GM23248 (cell line): ENCODE data around the gene CLDN18. TPM values are rescaled to one million over a fixed set of nuclear protein-coding genes. Genes with fewer than 3 reads are reported as not detected.

Experiments
- DNase-seq: peaks from one replicate; pipeline ENCODE4 v3.0.0-alpha.2; 2015
- H2AFZ ChIP-seq: fragments of 200-600 bp; sonication (generic); 2 replicates; pipeline ENCODE4 v1.6.1; 2016; ENCODE audit warnings: antibody characterized with exemption
- H3F3A ChIP-seq: fragments of 200-600 bp; sonication (generic); 2 replicates; pipeline ENCODE4 v1.6.1; 2016; ENCODE audit warnings: mild to moderate bottlenecking, antibody characterized with exemption, mixed run types; ENCODE audit not compliant: insufficient read depth
- H3K27ac ChIP-seq: fragments of 200-600 bp; sonication (generic); 2 replicates; pipeline ENCODE4 v1.5.1; 2016; ENCODE audit warnings: mild to moderate bottlenecking
- H3K27me3 ChIP-seq: fragments of 200-600 bp; sonication (generic); replicated peaks from 2 replicates; pipeline ENCODE4 v1.6.1; 2016; ENCODE audit warnings: mild to moderate bottlenecking; ENCODE audit not compliant: insufficient read depth
- H3K36me3 ChIP-seq: fragments of 200-600 bp; sonication (generic); 2 replicates; pipeline ENCODE4 v1.6.1; 2016; ENCODE audit warnings: low read depth, mild to moderate bottlenecking
- H3K4me1 ChIP-seq: fragments of 200-600 bp; sonication (generic); 2 replicates; pipeline ENCODE4 v1.6.1; 2016; ENCODE audit warnings: mild to moderate bottlenecking; ENCODE audit not compliant: insufficient read depth
- H3K4me2 ChIP-seq: fragments of 200-600 bp; sonication (generic); one replicate; pipeline ENCODE4 v1.6.1; 2016; ENCODE audit warnings: mild to moderate bottlenecking; ENCODE audit not compliant: unreplicated experiment
- H3K4me3 ChIP-seq: fragments of 200-600 bp; sonication (generic); 2 replicates; pipeline ENCODE4 v1.5.1; 2016; ENCODE audit warnings: mild to moderate bottlenecking
- H3K79me2 ChIP-seq: fragments of 200-600 bp; sonication (generic); 2 replicates; pipeline ENCODE4 v1.6.1; 2016; ENCODE audit warnings: mild to moderate bottlenecking; ENCODE audit not compliant: insufficient read depth
- H3K9ac ChIP-seq: fragments of 200-600 bp; sonication (generic); 2 replicates; pipeline ENCODE4 v1.6.1; 2016; ENCODE audit warnings: mild to moderate bottlenecking
- H3K9me2 ChIP-seq: fragments of 200-600 bp; sonication (generic); 2 replicates; pipeline ENCODE4 v1.6.1; 2016; ENCODE audit warnings: mixed run types, mild to moderate bottlenecking, moderate library complexity; ENCODE audit not compliant: insufficient read depth
- H3K9me3 ChIP-seq: fragments of 200-600 bp; sonication (generic); one replicate; pipeline ENCODE4 v1.6.1; 2017; ENCODE audit warnings: low read depth
- H4K20me1 ChIP-seq: fragments of 200-600 bp; sonication (generic); 2 replicates; pipeline ENCODE4 v1.6.0; 2016; ENCODE audit not compliant: insufficient read depth
- EZH2 ChIP-seq: fragments of 200-600 bp; sonication (generic); IDR thresholded peaks from 2 replicates; pipeline ENCODE4 v1.6.1; 2018; ENCODE audit warnings: antibody characterized with exemption, mild to moderate bottlenecking; ENCODE audit not compliant: insufficient read depth, poor library complexity, severe bottlenecking
- EZH2phosphoT487 ChIP-seq: fragments of 200-600 bp; sonication (generic); IDR thresholded peaks from 2 replicates; pipeline ENCODE4 v1.6.1; 2018; ENCODE audit warnings: antibody characterized with exemption, moderate library complexity, mild to moderate bottlenecking, low read depth; ENCODE audit not compliant: insufficient read depth
- WGBS, 2 experiments: methylation state at CpG; one replicate each; pipeline ENCODE4 v1.1.6; 2015 to 2017; ENCODE audit warnings: low lambda C conversion rate in 2 of 2, low coverage in 1 of 2; ENCODE audit errors: missing lambda C conversion rate in 2 of 2; 5-methylcytosine and 5-hydroxymethylcytosine counted together
- in situ Hi-C: fragments of 300-500 bp; cut with MboI; formaldehyde crosslinking; loops from 2 replicates; pipeline ENCODE4 v1.15.0; 2020
- polyA plus RNA-seq: library from polyadenylated mRNA; unstranded; fragments of >200 nt; fragmentation: Nextera tagmentation; extraction: Ambion mirVana; gene quantifications from 2 replicates; pipeline ENCODE4 v1.2.1, GENCODE V29; 2016
- total RNA-seq: library from RNA; depleted of rRNA; stranded (reverse); fragments of >200 nt; shearing (Covaris generic); gene quantifications from 2 replicates; pipeline ENCODE4 v1.2.3, GENCODE V29; 2014

The CLDN18 gene
- total and polyA plus RNA-seq, 2 experiments from 2014 or later, result 0.18 TPM; not detected in 1

GRCh38 chr3:138033202-138033691 is 23.3 kb downstream of the CLDN18 start:
- Histone ChIP-seq H2AFZ (no peak overlapping the region), H3K4me1 (no peaks in the 10 kb centered on the region), H3K9ac (no peak overlapping the region), H3K36me3 (no peaks in the 10 kb centered on the region), H3K4me2 (no peak overlapping the region), H3K27ac (no peak overlapping the region), H3K9me2 (no peaks in the 10 kb centered on the region), H3K27me3 (no peaks in the 10 kb centered on the region), H3K4me3 (no peak overlapping the region), H3K79me2 (no peaks in the 10 kb centered on the region), H3K9me3 (no peaks in the 10 kb centered on the region), H3F3A (no peaks in the 10 kb centered on the region), H4K20me1 (no peaks in the 10 kb centered on the region)
- no peak for DNase-seq
- in situ Hi-C loops, result no loop called here
- no peak for TF ChIP-seq EZH2
- no peak for TF ChIP-seq EZH2phosphoT487
- WGBS, 2 experiments, result 96 to 100% methylated on average over 2 of the region's 2 CpGs

GRCh38 chr3:138034918-138035317 is 25.0 kb downstream of the CLDN18 start:
- H3K9me2 ChIP-seq, result no peaks in the 10 kb centered on the region
- H3K9ac ChIP-seq, result no peak overlapping the region
- TF ChIP-seq EZH2phosphoT487, result no peak
- no peak for TF ChIP-seq EZH2
- no peaks in the 10 kb centered on the region for H3K27me3 ChIP-seq
- H3K4me2 ChIP-seq, result no peak overlapping the region
- no peak overlapping the region for H2AFZ ChIP-seq
- 100% methylated on average over 1 of the region's 1 CpG for WGBS, 2 experiments
- H3K4me1 ChIP-seq, result no peaks in the 10 kb centered on the region
- no peak overlapping the region for H3K27ac ChIP-seq
- in situ Hi-C loops, result no loop called here
- no peaks in the 10 kb centered on the region for H3K36me3 ChIP-seq
- no peak for DNase-seq
- no peaks in the 10 kb centered on the region for H4K20me1 ChIP-seq
- no peak overlapping the region for H3K4me3 ChIP-seq
- no peaks in the 10 kb centered on the region for H3K79me2 ChIP-seq
- H3F3A ChIP-seq, result no peaks in the 10 kb centered on the region
- no peaks in the 10 kb centered on the region for H3K9me3 ChIP-seq

GRCh38 chr3:138036572-138036971 is 26.6 kb downstream of the CLDN18 start:
- TF ChIP-seq EZH2phosphoT487, result no peak
- no peak for TF ChIP-seq EZH2
- WGBS, 2 experiments, result 83 to 90% methylated on average over 3 of the region's 3 CpGs

GRCh38 chr3:138038725-138039462 is 28.9 kb downstream of the CLDN18 start:
- TF ChIP-seq EZH2phosphoT487 (no peak), EZH2 (no peak)
- Histone ChIP-seq H4K20me1 (no peaks in the 10 kb centered on the region), H3K9me3 (no peaks in the 10 kb centered on the region), H3K27me3 (no peaks in the 10 kb centered on the region), H3K4me3 (no peak overlapping the region), H3F3A (peaks cover 34% of the 10 kb centered on the region), H3K36me3 (no peaks in the 10 kb centered on the region), H3K27ac (no peak overlapping the region), H2AFZ (no peak overlapping the region), H3K4me1 (peaks cover 27% of the 10 kb centered on the region), H3K9ac (no peak overlapping the region), H3K79me2 (no peaks in the 10 kb centered on the region), H3K4me2 (no peak overlapping the region), H3K9me2 (no peaks in the 10 kb centered on the region)
- WGBS, 2 experiments, result 96 to 97% methylated on average over 4 of the region's 4 CpGs
- DNase-seq, result no peak
- in situ Hi-C loops, result no loop called here

More at GRCh38 chr3:138036572-138036971, 26.6 kb downstream of the CLDN18 start:
- DNase-seq, result no peak
- no peak overlapping the region for H3K4me3 ChIP-seq
- no peak overlapping the region for H3K9ac ChIP-seq
- no peak overlapping the region for H3K27ac ChIP-seq
- H2AFZ ChIP-seq, result no peak overlapping the region
- H3K4me2 ChIP-seq, result no peak overlapping the region
- no peaks in the 10 kb centered on the region for H3K9me2 ChIP-seq
- H3K79me2 ChIP-seq, result no peaks in the 10 kb centered on the region
- H3K9me3 ChIP-seq, result no peaks in the 10 kb centered on the region
- no peaks in the 10 kb centered on the region for H3K36me3 ChIP-seq
- peaks cover 11% of the 10 kb centered on the region for H3F3A ChIP-seq
- in situ Hi-C loops, result no loop called here
- no peaks in the 10 kb centered on the region for H3K27me3 ChIP-seq
- H4K20me1 ChIP-seq, result no peaks in the 10 kb centered on the region
- peaks cover 4% of the 10 kb centered on the region for H3K4me1 ChIP-seq
